HEK293 (cell line): Measurements from ENCODE around the gene ELMO1.
A peak's percentile ranks its signal among the peaks of the same experiment; 100 is the strongest.

Source experiments
- CTCF ChIP-seq: fragments of 450-650 bp; formaldehyde crosslinking; IDR thresholded peaks from 2 replicates; pipeline ENCODE4 v1.5.1; 2016; ENCODE audit warnings: missing biosample characterization, missing genetic modification characterization
- REST ChIP-seq: fragments of 450-650 bp; formaldehyde crosslinking; IDR thresholded peaks from 2 replicates; pipeline ENCODE4 v1.5.1; 2016; ENCODE audit warnings: missing biosample characterization, missing genetic modification characterization
- ZNF184 ChIP-seq: fragments of 450-650 bp; IDR thresholded peaks from 2 replicates; pipeline ENCODE4 v1.5.1; 2018; ENCODE audit warnings: missing biosample characterization, mild to moderate bottlenecking, missing genetic modification characterization
- ZNF423 ChIP-seq: fragments of 450-650 bp; formaldehyde crosslinking; IDR thresholded peaks from 2 replicates; pipeline ENCODE4 v1.5.1; 2016; ENCODE audit warnings: missing biosample characterization, missing genetic modification characterization
- ZNF510 ChIP-seq: fragments of 450-650 bp; formaldehyde crosslinking; IDR thresholded peaks from 2 replicates; pipeline ENCODE4 v1.5.1; 2018; ENCODE audit warnings: mild to moderate bottlenecking, missing genetic modification characterization, missing biosample characterization; ENCODE audit not compliant: insufficient replicate concordance
- ZNF777 ChIP-seq: fragments of 450-650 bp; formaldehyde crosslinking; IDR thresholded peaks from 2 replicates; pipeline ENCODE4 v1.5.1; 2017; ENCODE audit warnings: missing biosample characterization, missing genetic modification characterization, borderline replicate concordance
- ZSCAN30 ChIP-seq: fragments of 450-650 bp; IDR thresholded peaks from 2 replicates; pipeline ENCODE4 v1.5.1; 2018; ENCODE audit warnings: missing biosample characterization, mild to moderate bottlenecking, missing genetic modification characterization, moderate library complexity

- TF ChIP-seq ZNF777 (tag by site-specific recombination) (no peak), CTCF (tag by site-specific recombination) (no peak), ZSCAN30 (no peak), ZNF184 (tag by site-specific recombination) (no peak), ZNF423 (tag by site-specific recombination) (no peak), REST (tag by site-specific recombination) (no peak), ZNF510 (tag by site-specific recombination) (peak; percentile 95)
Measured at GRCh38 chr7:37455081-37455480, 6.4 kb upstream of the ELMO1 start.
